Measurements from ENCODE around the gene BACE1. TPM values are rescaled to one million over a fixed set of nuclear protein-coding genes. Genes with fewer than 3 reads are reported as not detected.

Gene BACE1
- total and polyA plus RNA-seq, 2 donors (not counting 1 experiment from before 2014, with no cell fraction given) = 0.06 TPM; not detected in 1

DNA sequence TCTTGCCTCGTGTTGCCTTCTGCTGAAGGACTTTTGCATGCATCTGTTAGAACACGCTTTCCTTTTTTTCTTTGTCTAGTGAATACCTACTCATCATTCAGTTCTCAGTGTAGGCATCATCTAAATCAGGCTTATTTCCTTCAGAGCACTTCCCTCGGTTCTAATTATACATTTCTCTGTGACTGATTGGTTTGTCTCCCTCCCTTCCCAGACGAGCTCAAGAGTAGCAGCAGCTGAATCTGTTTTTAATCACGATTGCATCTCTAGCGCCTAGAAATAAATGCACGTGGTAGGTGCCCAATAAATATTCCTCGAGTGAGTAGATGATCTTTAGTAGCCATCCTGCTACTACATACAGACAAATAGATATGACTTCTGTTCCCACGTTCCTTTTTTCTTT is 17.9 kb upstream of the BACE1 start:
- ATAC-seq (ENCODE audit: low read depth) = no peak

DNA sequence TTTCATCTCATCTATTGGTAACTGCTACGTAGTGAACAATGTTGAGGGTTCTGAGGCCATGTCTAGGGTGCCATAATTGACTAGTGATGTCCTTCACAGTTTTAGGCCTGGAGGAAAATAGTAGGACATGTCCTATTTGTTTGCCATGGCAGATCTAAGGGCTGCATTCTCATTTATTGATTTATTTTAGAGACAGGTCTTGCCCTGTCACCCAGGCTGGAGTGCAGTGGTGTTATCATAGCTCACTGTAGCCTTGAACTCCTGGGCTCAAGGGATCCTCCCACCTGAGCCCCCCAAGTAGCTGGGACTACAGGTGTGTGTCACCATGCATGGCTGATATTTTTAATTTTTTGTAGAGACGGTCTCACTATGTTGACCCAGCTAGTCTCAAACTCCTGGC is 16.8 kb upstream of the BACE1 start:
- Histone ChIP-seq H3K36me3 (replicated peaks in 1 of 2; ENCODE audit: control extremely low read depth in 1 of 2, control insufficient read depth in 1 of 2, extremely low read depth in 1 of 2, insufficient read depth in 2 of 2, low read length in 1 of 2) (peaks cover 0 to 5% of the 10 kb centered on the region in 2 experiments), H3K4me1 (ENCODE audit: control insufficient read depth in 2 of 2, insufficient read depth in 2 of 2, low read length in 2 of 2) (peaks cover 6 to 11% of the 10 kb centered on the region in 2 donors), H3K4me2 (replicated peaks; ENCODE audit: low read depth, low read length, poor library complexity, severe bottlenecking) (no peak overlapping the region), H3K9ac (ENCODE audit: low read length) (no peak overlapping the region), H3K27me3 (replicated peaks in 1 of 4; ENCODE audit: control extremely low read depth in 1 of 4, control insufficient read depth in 3 of 4, insufficient read depth in 4 of 4, low read length in 3 of 4) (no peaks in the 10 kb centered on the region), H2AFZ (ENCODE audit: insufficient read depth, low read depth, low read length, poor library complexity, severe bottlenecking) (no peak overlapping the region), H4K20me1 (ENCODE audit: control insufficient read depth, insufficient read depth, low read length, poor library complexity, severe bottlenecking) (no peaks in the 10 kb centered on the region), H3K79me2 (ENCODE audit: control insufficient read depth, insufficient read depth, low read length) (peaks cover 12% of the 10 kb centered on the region), H3K4me3 (ENCODE audit: control extremely low read depth in 1 of 5, extremely low read depth in 1 of 5, insufficient read depth in 1 of 5, low read depth in 2 of 5, low read length in 4 of 5) (no peak overlapping the region), H3K27ac (ENCODE audit: low read length in 2 of 2) (no peak overlapping the region), H3K9me3 (ENCODE audit: control extremely low read depth in 1 of 3, control insufficient read depth in 2 of 3, insufficient read depth in 1 of 3, low read length in 2 of 3) (no peaks in the 10 kb centered on the region)
- Mint-ChIP-seq H3K27ac (no peak overlapping the region), H3K27me3 (no peaks in the 10 kb centered on the region), H3K4me1 (peaks cover 6% of the 10 kb centered on the region), H3K9me3 (ENCODE audit: insufficient read depth) (no peaks in the 10 kb centered on the region), H3K4me3 (no peak overlapping the region)
- TF ChIP-seq EZH2 (IDR thresholded peaks at IDR 0.05; ENCODE audit: borderline replicate concordance, insufficient read depth, low read depth, low read length, poor library complexity, severe bottlenecking) = no peak
- TF ChIP-seq, protein P1, sequence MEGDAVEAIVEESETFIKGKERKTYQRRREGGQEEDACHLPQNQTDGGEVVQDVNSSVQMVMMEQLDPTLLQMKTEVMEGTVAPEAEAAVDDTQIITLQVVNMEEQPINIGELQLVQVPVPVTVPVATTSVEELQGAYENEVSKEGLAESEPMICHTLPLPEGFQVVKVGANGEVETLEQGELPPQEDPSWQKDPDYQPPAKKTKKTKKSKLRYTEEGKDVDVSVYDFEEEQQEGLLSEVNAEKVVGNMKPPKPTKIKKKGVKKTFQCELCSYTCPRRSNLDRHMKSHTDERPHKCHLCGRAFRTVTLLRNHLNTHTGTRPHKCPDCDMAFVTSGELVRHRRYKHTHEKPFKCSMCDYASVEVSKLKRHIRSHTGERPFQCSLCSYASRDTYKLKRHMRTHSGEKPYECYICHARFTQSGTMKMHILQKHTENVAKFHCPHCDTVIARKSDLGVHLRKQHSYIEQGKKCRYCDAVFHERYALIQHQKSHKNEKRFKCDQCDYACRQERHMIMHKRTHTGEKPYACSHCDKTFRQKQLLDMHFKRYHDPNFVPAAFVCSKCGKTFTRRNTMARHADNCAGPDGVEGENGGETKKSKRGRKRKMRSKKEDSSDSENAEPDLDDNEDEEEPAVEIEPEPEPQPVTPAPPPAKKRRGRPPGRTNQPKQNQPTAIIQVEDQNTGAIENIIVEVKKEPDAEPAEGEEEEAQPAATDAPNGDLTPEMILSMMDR (IDR thresholded peaks at IDR 0.05) = no peak
- ChIA-PET POLR2A (interaction anchor here (0.6 kb wide), 1 partner anchor 57 kb away, joined by 6 read pairs; no protein-coding TSS in a partner anchor), CTCF (no interaction called here)
- no peak for ATAC-seq (ENCODE audit: low read depth)
- intact Hi-C loops (cut with micrococcal nuclease) = no loop called here
- DNase-seq = no peak
- 50% methylated on average over 2 of the region's 2 CpGs for WGBS (ENCODE audit: insufficient coverage)

More for the DNA sequence above, 17.9 kb upstream of the BACE1 start:
- H4K20me1 ChIP-seq (ENCODE audit: control insufficient read depth, insufficient read depth, low read length, poor library complexity, severe bottlenecking) = no peaks in the 10 kb centered on the region
- Mint-ChIP-seq H3K9me3 (ENCODE audit: insufficient read depth) (no peaks in the 10 kb centered on the region), H3K4me1 (peaks cover 6% of the 10 kb centered on the region), H3K4me3 (no peak overlapping the region), H3K27me3 (no peaks in the 10 kb centered on the region), H3K27ac (no peak overlapping the region)
- no peak for DNase-seq
- no peak for TF ChIP-seq EZH2 (IDR thresholded peaks at IDR 0.05; ENCODE audit: borderline replicate concordance, insufficient read depth, low read depth, low read length, poor library complexity, severe bottlenecking)
- TF ChIP-seq, protein P1 (IDR thresholded peaks at IDR 0.05) = no peak
- H3K4me3 ChIP-seq (ENCODE audit: control extremely low read depth in 1 of 5, extremely low read depth in 1 of 5, insufficient read depth in 1 of 5, low read depth in 2 of 5, low read length in 4 of 5) = no peak overlapping the region
- no peaks in the 10 kb centered on the region for H3K27me3 ChIP-seq (replicated peaks in 1 of 4; ENCODE audit: control extremely low read depth in 1 of 4, control insufficient read depth in 3 of 4, insufficient read depth in 4 of 4, low read length in 3 of 4)
- no peak overlapping the region for H3K27ac ChIP-seq (ENCODE audit: low read length in 2 of 2)
- ChIA-PET CTCF (no interaction called here), POLR2A (interaction anchor here (0.7 kb wide), 1 partner anchor 1914 kb away, joined by 4 read pairs; no protein-coding TSS in a partner anchor)
- peaks cover under 1 to 4% of the 10 kb centered on the region in 2 donors for H3K4me1 ChIP-seq (ENCODE audit: control insufficient read depth in 2 of 2, insufficient read depth in 2 of 2, low read length in 2 of 2)
- no peak overlapping the region for H3K9ac ChIP-seq (ENCODE audit: low read length)
- no peaks in the 10 kb centered on the region for H3K9me3 ChIP-seq (ENCODE audit: control extremely low read depth in 1 of 3, control insufficient read depth in 2 of 3, insufficient read depth in 1 of 3, low read length in 2 of 3)
- no peak overlapping the region for H3K4me2 ChIP-seq (replicated peaks; ENCODE audit: low read depth, low read length, poor library complexity, severe bottlenecking)
- H3K79me2 ChIP-seq (ENCODE audit: control insufficient read depth, insufficient read depth, low read length) = peaks cover 12% of the 10 kb centered on the region
- intact Hi-C loops (cut with micrococcal nuclease) = no loop called here
- H3K36me3 ChIP-seq (replicated peaks in 1 of 2; ENCODE audit: control extremely low read depth in 1 of 2, control insufficient read depth in 1 of 2, extremely low read depth in 1 of 2, insufficient read depth in 2 of 2, low read length in 1 of 2) = peaks cover 2 to 5% of the 10 kb centered on the region in 2 experiments
- H2AFZ ChIP-seq (ENCODE audit: insufficient read depth, low read depth, low read length, poor library complexity, severe bottlenecking) = no peak overlapping the region
- WGBS (ENCODE audit: insufficient coverage) = 89% methylated on average over 3 of the region's 9 CpGs

All from B cell (primary cell).